A549 (cell line): ENCODE results near the gene DTNB. TPM values are rescaled to one million over a fixed set of nuclear protein-coding genes. Genes with fewer than 3 reads are reported as not detected.
"Not testable (repeated sequence)": the region's sequence is repeated elsewhere in the genome, so short reads cannot be mapped to it uniquely, and the experiment has no call there.

ENCODE experiments used
- ATAC-seq, 2 experiments: fragments of 200-7000 bp in 1 of 2; fragments of >200 bp in 1 of 2; cut with Nextera tagmentation in 1 of 2; cut with Tn5 transposase in 1 of 2; 3 replicates each; pipeline versions ENCODE4 v1.8.0 to v1.9.1; 2018 to 2020; ENCODE audit warnings: mild to moderate bottlenecking in 1 of 2, moderate library complexity in 1 of 2
- CTCF ChIA-PET: fragments of 300-600 bp; sonication (Branson Sonifier 250); formaldehyde crosslinking; extraction: SDS; loops from one replicate; lab custom pipeline; 2021; ENCODE audit warnings: antibody characterized with exemption, inconsistent platforms; lab: Yijun Ruan, JAX
- POLR2A ChIA-PET: fragments of 350-600 bp; formaldehyde crosslinking; extraction: SDS; loops from one replicate; lab custom pipeline; 2021; ENCODE audit warnings: antibody characterized with exemption, inconsistent platforms; lab: Yijun Ruan, JAX
- DNase-seq, 2 experiments: peaks; one replicate each; pipeline versions ENCODE4 v3.0.0 to v3.0.0-alpha.2; 2011 to 2016; ENCODE audit warnings: low read depth in 1 of 2, low spot score in 1 of 2
- FAIRE-seq: peaks from 2 replicates; lab custom pipeline; 2011; peaks lifted over from hg19 to GRCh38; lab: Jason Lieb, UNC
- H3K27ac ChIP-seq, 2 experiments: fragments of >200 bp; sonication (Bioruptor Twin); formaldehyde crosslinking; 3 replicates each; pipeline ENCODE4 v1.5.1; 2016 to 2017
- H3K4me1 ChIP-seq: fragments of >200 bp; sonication (Bioruptor Twin); formaldehyde crosslinking; 3 replicates; pipeline ENCODE4 v1.6.1; 2016
- H3K4me2 ChIP-seq: fragments of >200 bp; sonication (Bioruptor Twin); formaldehyde crosslinking; 3 replicates; pipeline ENCODE4 v1.6.1; 2016
- H3K4me3 ChIP-seq: fragments of >200 bp; sonication (Bioruptor Twin); formaldehyde crosslinking; 3 replicates; pipeline ENCODE4 v1.5.1; 2016
- H3K9me3 ChIP-seq: fragments of >200 bp; sonication (Bioruptor Twin); formaldehyde crosslinking; 3 replicates; pipeline ENCODE4 v1.6.1; 2016
- CHD2 ChIP-seq: fragments of 150-350 bp; IDR thresholded peaks from 2 replicates; pipeline ENCODE4 v1.6.1; 2014; ENCODE audit warnings: low read length; ENCODE audit not compliant: partially characterized antibody
- CHD4 ChIP-seq: fragments of 200-600 bp; sonication (generic); IDR thresholded peaks from 2 replicates; pipeline ENCODE4 v1.6.1; 2016; ENCODE audit warnings: antibody characterized with exemption, mild to moderate bottlenecking, borderline replicate concordance
- CTCF ChIP-seq: fragments of >200 bp; sonication (Bioruptor Twin); formaldehyde crosslinking; IDR thresholded peaks from 3 replicates; pipeline ENCODE4 v1.5.1; 2016
- E2F6 ChIP-seq: IDR thresholded peaks from 2 replicates; pipeline ENCODE4 v1.6.1; 2012; ENCODE audit warnings: low read depth, borderline replicate concordance
- EHMT2 ChIP-seq: fragments of 200-600 bp; sonication (generic); IDR thresholded peaks from 2 replicates; pipeline ENCODE4 v1.6.1; 2016; ENCODE audit warnings: antibody characterized with exemption, low read depth, mild to moderate bottlenecking, moderate library complexity
- EP300 ChIP-seq, 2 experiments: fragments of >200 bp; sonication (Bioruptor Twin); formaldehyde crosslinking; IDR thresholded peaks; 2 replicates in 1 of 2; 3 replicates in 1 of 2; pipeline ENCODE4 v1.6.1; 2016 to 2017
- ESRRA ChIP-seq: fragments of 150-350 bp; IDR thresholded peaks from 2 replicates; pipeline ENCODE4 v1.6.1; 2014; ENCODE audit warnings: mild to moderate bottlenecking, low read length, borderline replicate concordance
- FOSL2 ChIP-seq, 2 experiments: fragments of 450-650 bp in 1 of 2; fragments of >200 bp in 1 of 2; sonication (Bioruptor Twin) in 1 of 2; formaldehyde crosslinking; IDR thresholded peaks; 2 replicates each; pipeline versions ENCODE4 v1.5.0 to v1.6.1; 2016 to 2020; ENCODE audit warnings: mild to moderate bottlenecking in 1 of 2, moderate library complexity in 1 of 2
- FOXS1 ChIP-seq: fragments of 250-450 bp; sonication (Bioruptor Pico); IDR thresholded peaks from 2 replicates; pipeline ENCODE4 v1.5.0; 2020; ENCODE audit warnings: mild to moderate bottlenecking, moderate library complexity
- HDAC2 ChIP-seq: fragments of 200-600 bp; sonication (generic); IDR thresholded peaks from 2 replicates; pipeline ENCODE4 v1.6.1; 2016
- HES2 ChIP-seq: fragments of >200 bp; sonication (Bioruptor Twin); formaldehyde crosslinking; IDR thresholded peaks from 2 replicates; pipeline ENCODE4 v1.6.1; 2016
- JUN ChIP-seq, 2 experiments: fragments of >200 bp; sonication (Bioruptor Twin); formaldehyde crosslinking; IDR thresholded peaks; 2 replicates in 1 of 2; 3 replicates in 1 of 2; pipeline ENCODE4 v1.6.1; 2016 to 2017
- KDM1A ChIP-seq: fragments of 200-600 bp; sonication (generic); IDR thresholded peaks from 2 replicates; pipeline ENCODE4 v1.6.1; 2016; ENCODE audit warnings: low read depth, mild to moderate bottlenecking
- KDM5A ChIP-seq: fragments of 200-600 bp; sonication (generic); IDR thresholded peaks from 2 replicates; pipeline ENCODE4 v1.6.1; 2016; ENCODE audit warnings: antibody characterized with exemption, mild to moderate bottlenecking
- MYC ChIP-seq: IDR thresholded peaks from 2 replicates; pipeline ENCODE4 v1.6.1; 2012; ENCODE audit warnings: mild to moderate bottlenecking, inconsistent platforms, low read length, improper control_type of control experiment, borderline replicate concordance
- NFE2L2 ChIP-seq: fragments of 150-350 bp; conservative IDR thresholded peaks from 2 replicates; pipeline ENCODE4 v1.6.1; 2014; ENCODE audit warnings: low read length
- PHF8 ChIP-seq: fragments of 200-600 bp; sonication (generic); IDR thresholded peaks from 2 replicates; pipeline ENCODE4 v1.6.1; 2016; ENCODE audit warnings: low read depth, mild to moderate bottlenecking, antibody characterized with exemption, moderate library complexity, borderline replicate concordance
- POLR2A ChIP-seq: IDR thresholded peaks from 2 replicates; pipeline ENCODE4 v1.6.1; 2012; ENCODE audit warnings: mild to moderate bottlenecking, low read length
- RAD21 ChIP-seq, 2 experiments: fragments of >200 bp in 1 of 2; sonication (Bioruptor Twin) in 1 of 2; formaldehyde crosslinking in 1 of 2; IDR thresholded peaks in 1 of 2; conservative IDR thresholded peaks in 1 of 2; 2 replicates in 1 of 2; 3 replicates in 1 of 2; pipeline ENCODE4 v1.6.1; 2012 to 2018; ENCODE audit warnings: inconsistent platforms in 1 of 2
- RCOR1 ChIP-seq: fragments of 150-350 bp; IDR thresholded peaks from 2 replicates; pipeline ENCODE4 v1.6.1; 2014; ENCODE audit warnings: antibody characterized with exemption, low read length, low read depth
- REST ChIP-seq: fragments of 200-600 bp; sonication (generic); IDR thresholded peaks from 2 replicates; pipeline ENCODE4 v1.6.1; 2016; ENCODE audit warnings: antibody characterized with exemption, mild to moderate bottlenecking, moderate library complexity
- RFX5 ChIP-seq: fragments of 450-650 bp; IDR thresholded peaks from 2 replicates; pipeline ENCODE4 v1.7.1; 2014; ENCODE audit warnings: antibody characterized with exemption, mild to moderate bottlenecking, moderate library complexity
- RNF2 ChIP-seq: fragments of 200-600 bp; sonication (generic); IDR thresholded peaks from 2 replicates; pipeline ENCODE4 v1.6.1; 2016; ENCODE audit warnings: low read depth, mild to moderate bottlenecking, antibody characterized with exemption, moderate library complexity, borderline replicate concordance
- SMC3 ChIP-seq: fragments of >200 bp; sonication (Bioruptor Twin); formaldehyde crosslinking; IDR thresholded peaks from 3 replicates; pipeline ENCODE4 v1.6.1; 2018; ENCODE audit warnings: inconsistent platforms
- TFCP2L1 ChIP-seq: fragments of 250-450 bp; sonication (Bioruptor Pico); IDR thresholded peaks from 2 replicates; pipeline ENCODE4 v1.5.0; 2021; ENCODE audit warnings: mild to moderate bottlenecking
- TP53 ChIP-seq: fragments of 250-450 bp; sonication (Bioruptor Pico); IDR thresholded peaks from 2 replicates; pipeline ENCODE4 v1.5.0; 2021; ENCODE audit warnings: mild to moderate bottlenecking, moderate library complexity
- USF2 ChIP-seq: fragments of 450-650 bp; IDR thresholded peaks from 2 replicates; pipeline ENCODE4 v1.6.1; 2014; ENCODE audit warnings: antibody characterized with exemption
- WGBS: methylation state at CpG from one replicate; pipeline ENCODE4 v1.1.6; 2017; ENCODE audit errors: missing lambda C conversion rate; 5-methylcytosine and 5-hydroxymethylcytosine counted together
- polyA plus RNA-seq, 4 experiments: library from polyadenylated mRNA; depleted of rRNA in 3 of 4; stranded (reverse); fragments of >200 nt; fragmentation: RNase III in 1 of 4; extraction: RNeasy Plus Mini Kit Qiagen cat#74134 plus additional on column Dnase treatment in 1 of 4; gene quantifications; 2 replicates in 3 of 4; 3 replicates in 1 of 4; pipeline ENCODE4 v1.2.3, GENCODE V29; 2011 to 2017

The DTNB gene
- polyA plus RNA-seq, 2 of the 4 experiments (the other 2 are of a cell fraction) = 11.2 to 32.6 TPM

GRCh38 chr2:25414781-25415180 is 258.6 kb downstream of the DTNB start:
- no peak for FAIRE-seq
- TF ChIP-seq RNF2 = no peak
- TF ChIP-seq FOXS1 (CRISPR knock-in tag) = no peak
- TF ChIP-seq JUN (IDR thresholded peaks at IDR 0.05) = no peak
- TF ChIP-seq MYC = no peak
- no peak for TF ChIP-seq POLR2A
- TF ChIP-seq HDAC2 = no peak
- TF ChIP-seq KDM1A = no peak
- TF ChIP-seq EHMT2 = no peak
- no peak for TF ChIP-seq ESRRA
- TF ChIP-seq TFCP2L1 = no peak
- TF ChIP-seq CTCF = no peak
- no peak for TF ChIP-seq RCOR1
- TF ChIP-seq CHD4 = no peak
- no peak for TF ChIP-seq RAD21 (conservative IDR thresholded peaks at IDR 0.05 in 1 of 2, IDR thresholded peaks at IDR 0.05 in 1 of 2)
- TF ChIP-seq EP300 (IDR thresholded peaks at IDR 0.05) = no peak
- no peak for TF ChIP-seq NFE2L2
- TF ChIP-seq REST = no peak
- TF ChIP-seq SMC3 = no peak
- no peak for TF ChIP-seq HES2
- no peak for TF ChIP-seq CHD2
- Histone ChIP-seq H3K4me1 (no peaks in the 10 kb centered on the region), H3K9me3 (no peaks in the 10 kb centered on the region), H3K4me2 (no peak overlapping the region), H3K27ac (no peak overlapping the region), H3K4me3 (no peak overlapping the region)
- ChIA-PET CTCF (interaction anchor here (0.6 to 1.4 kb wide), 5 partner anchors 14 to 1165 kb away, joined by 3 to 4 read pairs (median 3); no protein-coding TSS in a partner anchor), POLR2A (no interaction called here)
- ATAC-seq = no peak
- 95% methylated on average over 6 of the region's 6 CpGs for WGBS
- DNase-seq = no peak

- H3K4me1 ChIP-seq, CTCF ChIA-PET, H3K4me2 ChIP-seq, H3K9me3 ChIP-seq, H3K4me3 ChIP-seq, FAIRE-seq, H3K27ac ChIP-seq, POLR2A ChIA-PET, DNase-seq, ATAC-seq: not testable (repeated sequence)
- 83% methylated on average over 5 of the region's 7 CpGs for WGBS
Observed at GRCh38 chr2:25413409-25413808, 260.0 kb downstream of the DTNB start.

- DNase-seq (no peak), FAIRE-seq (no peak), ATAC-seq (no peak)
- ChIA-PET CTCF (no interaction called here), POLR2A (no interaction called here)
- Histone ChIP-seq H3K9me3 (no peaks in the 10 kb centered on the region), H3K27ac (no peak overlapping the region), H3K4me3 (no peak overlapping the region), H3K4me1 (no peaks in the 10 kb centered on the region), H3K4me2 (no peak overlapping the region)
- WGBS = 75% methylated on average over 6 of the region's 6 CpGs
- no peak for TF ChIP-seq PHF8
- TF ChIP-seq RFX5 = no peak
- no peak for TF ChIP-seq MYC
- no peak for TF ChIP-seq KDM1A
- no peak for TF ChIP-seq E2F6
- no peak for TF ChIP-seq TP53 (CRISPR knock-in tag)
- TF ChIP-seq USF2 = no peak
- no peak for TF ChIP-seq FOSL2 (IDR thresholded peaks at IDR 0.05)
- TF ChIP-seq FOSL2 (CRISPR knock-in tag; IDR thresholded peaks at IDR 0.05) = no peak
- TF ChIP-seq KDM5A = no peak
- no peak for TF ChIP-seq FOXS1 (CRISPR knock-in tag)
Observed at GRCh38 chr2:25411753-25412152, 261.6 kb downstream of the DTNB start.
